Natural killer cell (primary cell): ENCODE results near the gene PHKB. TPM values are rescaled to one million over a fixed set of nuclear protein-coding genes. Genes with fewer than 3 reads are reported as not detected.

ENCODE experiments used
- ATAC-seq, 3 donors: fragments of 150-1000 bp in 2 of 3; fragments of 200-7000 bp in 1 of 3; cut with Tn5 transposase; 1 replicate in 1 of 3; 2 replicates in 2 of 3; pipeline ENCODE4 v1.10.0; 2021; ENCODE audit warnings: mild to moderate bottlenecking in 2 of 3, moderate library complexity in 2 of 3
- DNase-seq, 2 donors: peaks; one replicate each; pipeline versions ENCODE4 v3.0.0 to v3.0.0-alpha.2; 2013 to 2021; ENCODE audit warnings: mixed read lengths in 1 of 2
- H3K27ac ChIP-seq: one replicate; pipeline ENCODE4 v1.5.1; 2013; ENCODE audit warnings: mild to moderate bottlenecking, low read length
- H3K27me3 ChIP-seq: one replicate; pipeline ENCODE4 v1.6.1; 2013; ENCODE audit warnings: low read length; ENCODE audit not compliant: control insufficient read depth, insufficient read depth
- H3K36me3 ChIP-seq: one replicate; pipeline ENCODE4 v1.6.1; 2013; ENCODE audit warnings: low read length; ENCODE audit not compliant: control insufficient read depth, insufficient read depth
- H3K4me1 ChIP-seq: one replicate; pipeline ENCODE4 v1.6.1; 2013; ENCODE audit warnings: low read length; ENCODE audit not compliant: control insufficient read depth, insufficient read depth
- H3K4me3 ChIP-seq: one replicate; pipeline ENCODE4 v1.5.1; 2013; ENCODE audit warnings: low read length
- H3K9me3 ChIP-seq: one replicate; pipeline ENCODE4 v1.6.1; 2013; ENCODE audit warnings: low read length; ENCODE audit not compliant: control insufficient read depth, insufficient read depth
- H3K27ac Mint-ChIP-seq, 2 donors: one replicate each; pipeline ENCODE4 v1.8.0; 2022; ENCODE audit warnings: mild to moderate bottlenecking in 2 of 2, mixed read lengths in 2 of 2, moderate library complexity in 1 of 2
- H3K27me3 Mint-ChIP-seq, 2 donors: one replicate each; pipeline ENCODE4 v1.8.0; 2022; ENCODE audit warnings: low read depth in 2 of 2, mixed read lengths in 2 of 2
- H3K36me3 Mint-ChIP-seq: one replicate; pipeline ENCODE4 v1.8.0; 2022; ENCODE audit warnings: mixed read lengths
- H3K4me1 Mint-ChIP-seq, 2 donors: one replicate each; pipeline ENCODE4 v1.8.0; 2022; ENCODE audit warnings: mixed read lengths in 2 of 2
- H3K4me3 Mint-ChIP-seq: one replicate; pipeline ENCODE4 v1.8.0; 2022; ENCODE audit warnings: mild to moderate bottlenecking, moderate library complexity, mixed read lengths
- H3K9me3 Mint-ChIP-seq, 2 donors: one replicate each; pipeline ENCODE4 v1.8.0; 2022; ENCODE audit warnings: mixed read lengths in 2 of 2
- WGBS: methylation state at CpG from one replicate; pipeline ENCODE4 v1.1.7; 2013; ENCODE audit warnings: missing lambda C conversion rate; ENCODE audit not compliant: insufficient coverage; 5-methylcytosine and 5-hydroxymethylcytosine counted together
- intact Hi-C: fragments of 100-400 bp; cut with micrococcal nuclease; formaldehyde crosslinking; loops from one replicate; pipeline ENCODE4 v1.14.2; 2022
- total RNA-seq, 4 donors: library from RNA; stranded (reverse); fragments of 120-200 nt in 1 of 4; gene quantifications; one replicate each; pipeline versions ENCODE4 v1.2.3 to v1.2.4, GENCODE V29; 2013 to 2022
- TF ChIP-seq, protein P1 (sequence below): fragments of 200-600 bp; IDR thresholded peaks from one replicate; pipeline ENCODE4 v1.8.0; 2022; ENCODE audit warnings: antibody characterized with exemption

The PHKB gene
- total RNA-seq, 3 donors from 2014 or later (not counting 1 experiment from before 2014, with no cell fraction given) = 54.4 to 64.0 (median 58.5) TPM

DNA sequence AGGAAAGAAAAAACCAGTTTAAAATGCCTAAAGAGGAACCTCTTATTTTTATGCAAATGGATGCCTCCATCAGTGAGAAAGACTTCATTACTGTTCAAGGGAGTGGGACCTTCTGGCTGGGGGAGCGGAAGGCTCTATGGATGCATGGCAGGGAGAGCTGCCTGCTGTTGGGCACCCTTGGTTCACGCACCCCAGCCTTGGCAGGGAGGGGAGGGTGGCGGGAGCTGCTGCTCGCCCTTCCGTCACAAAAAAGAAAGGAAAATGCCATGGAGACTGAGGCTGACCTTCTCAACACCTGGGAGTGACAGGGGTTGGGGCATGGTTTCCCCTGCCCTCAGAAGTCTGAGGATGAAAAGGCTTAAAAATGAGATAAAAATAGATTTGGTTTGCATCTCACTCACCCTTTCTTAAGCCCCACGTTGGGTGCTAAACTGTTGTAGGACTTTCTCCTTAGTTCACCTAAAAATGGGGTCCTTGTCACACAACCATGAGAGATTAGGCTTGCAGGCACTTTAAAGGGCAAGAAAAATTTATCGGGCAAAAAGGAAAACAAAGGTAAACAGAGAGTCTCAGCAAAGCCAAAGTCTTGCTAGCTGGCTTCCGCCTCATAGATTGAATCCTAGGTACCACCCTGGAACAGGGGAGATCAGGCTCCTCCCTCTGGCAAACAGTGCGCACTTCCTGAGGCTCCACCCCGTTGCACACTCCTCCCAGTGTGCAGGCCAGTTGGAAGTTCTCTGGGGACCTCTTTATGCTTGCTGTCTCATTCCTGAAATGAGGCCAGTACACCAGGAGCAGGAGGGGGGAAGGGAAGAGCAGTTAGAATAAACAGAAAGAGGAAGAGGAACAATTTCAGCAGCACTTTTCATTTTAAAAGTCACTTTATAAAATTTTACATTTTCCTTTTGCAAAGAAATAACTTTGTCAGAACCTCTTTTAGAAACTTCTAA is 31.6 kb downstream of the PHKB start:
- peaks cover 24% of the 10 kb centered on the region for H3K9me3 ChIP-seq
- H3K36me3 ChIP-seq = peaks cover 1% of the 10 kb centered on the region
- ATAC-seq (no peak), DNase-seq (peak in 1 of 2 donors; percentile 30)
- peak overlapping the region; percentile 16 for H3K4me3 ChIP-seq
- H3K27me3 Mint-ChIP-seq = no peaks in the 10 kb centered on the region
- H3K9me3 Mint-ChIP-seq = peaks cover 0 to 5% of the 10 kb centered on the region in 2 donors
- H3K27ac Mint-ChIP-seq = no peak overlapping the region
- 79% methylated on average over 10 of the region's 10 CpGs for WGBS
- peaks cover 13 to 19% of the 10 kb centered on the region in 2 donors for H3K4me1 Mint-ChIP-seq
- H3K27ac ChIP-seq = peak overlapping the region; percentile 71
- no peak overlapping the region for H3K4me3 Mint-ChIP-seq
- TF ChIP-seq, protein P1, sequence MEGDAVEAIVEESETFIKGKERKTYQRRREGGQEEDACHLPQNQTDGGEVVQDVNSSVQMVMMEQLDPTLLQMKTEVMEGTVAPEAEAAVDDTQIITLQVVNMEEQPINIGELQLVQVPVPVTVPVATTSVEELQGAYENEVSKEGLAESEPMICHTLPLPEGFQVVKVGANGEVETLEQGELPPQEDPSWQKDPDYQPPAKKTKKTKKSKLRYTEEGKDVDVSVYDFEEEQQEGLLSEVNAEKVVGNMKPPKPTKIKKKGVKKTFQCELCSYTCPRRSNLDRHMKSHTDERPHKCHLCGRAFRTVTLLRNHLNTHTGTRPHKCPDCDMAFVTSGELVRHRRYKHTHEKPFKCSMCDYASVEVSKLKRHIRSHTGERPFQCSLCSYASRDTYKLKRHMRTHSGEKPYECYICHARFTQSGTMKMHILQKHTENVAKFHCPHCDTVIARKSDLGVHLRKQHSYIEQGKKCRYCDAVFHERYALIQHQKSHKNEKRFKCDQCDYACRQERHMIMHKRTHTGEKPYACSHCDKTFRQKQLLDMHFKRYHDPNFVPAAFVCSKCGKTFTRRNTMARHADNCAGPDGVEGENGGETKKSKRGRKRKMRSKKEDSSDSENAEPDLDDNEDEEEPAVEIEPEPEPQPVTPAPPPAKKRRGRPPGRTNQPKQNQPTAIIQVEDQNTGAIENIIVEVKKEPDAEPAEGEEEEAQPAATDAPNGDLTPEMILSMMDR = no peak
- H3K36me3 Mint-ChIP-seq = peaks cover 38% of the 10 kb centered on the region
- peaks cover 6% of the 10 kb centered on the region for H3K4me1 ChIP-seq
- no peaks in the 10 kb centered on the region for H3K27me3 ChIP-seq
- intact Hi-C loops = no loop called here

DNA sequence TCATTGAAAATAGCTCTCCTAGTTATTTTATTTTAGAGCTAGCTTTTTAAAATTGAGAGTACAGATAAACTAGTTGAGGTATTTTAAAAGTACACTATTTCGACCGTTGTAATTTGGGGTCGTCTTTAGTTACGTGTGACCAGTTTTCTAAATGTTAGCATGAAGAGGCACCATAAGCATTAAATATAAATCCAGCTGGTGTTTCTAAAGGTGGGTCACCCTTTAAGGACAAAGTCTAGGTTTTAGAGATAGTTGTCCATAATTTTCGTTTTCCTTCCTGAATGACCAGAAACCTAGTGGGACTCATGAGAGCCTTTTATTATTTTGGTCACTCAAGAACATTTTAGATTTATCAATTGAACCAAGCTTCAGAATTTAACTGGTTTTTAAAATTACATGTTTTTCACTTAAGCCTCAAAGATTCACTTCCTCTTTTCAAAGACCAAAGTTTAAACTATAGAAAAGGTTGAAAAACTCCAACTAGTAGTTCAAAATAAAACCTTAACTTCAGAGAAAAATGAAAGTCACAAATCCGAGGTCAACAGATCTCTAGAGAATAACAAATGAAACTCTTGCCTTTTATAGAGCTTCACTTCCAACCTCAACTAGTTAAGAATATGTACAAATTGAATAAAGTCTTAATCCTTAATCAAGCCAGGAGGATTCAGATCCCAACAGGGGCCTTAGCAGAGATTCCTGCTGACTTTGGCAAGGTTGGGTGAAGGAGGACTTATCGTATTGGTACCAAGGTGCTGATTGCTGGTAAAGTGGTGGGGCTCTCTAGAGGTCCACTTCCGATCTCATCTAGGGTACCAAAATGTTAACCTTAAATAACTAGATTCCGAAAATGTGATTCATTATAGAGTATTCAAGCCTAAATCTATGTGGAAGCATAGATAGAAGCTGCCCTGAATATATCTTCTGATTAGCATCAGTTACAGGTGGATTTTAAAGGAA is 32.5 kb downstream of the PHKB start:
- H3K27ac ChIP-seq = peak overlapping the region; percentile 71
- peak overlapping the region; percentile 16 for H3K4me3 ChIP-seq

DNA sequence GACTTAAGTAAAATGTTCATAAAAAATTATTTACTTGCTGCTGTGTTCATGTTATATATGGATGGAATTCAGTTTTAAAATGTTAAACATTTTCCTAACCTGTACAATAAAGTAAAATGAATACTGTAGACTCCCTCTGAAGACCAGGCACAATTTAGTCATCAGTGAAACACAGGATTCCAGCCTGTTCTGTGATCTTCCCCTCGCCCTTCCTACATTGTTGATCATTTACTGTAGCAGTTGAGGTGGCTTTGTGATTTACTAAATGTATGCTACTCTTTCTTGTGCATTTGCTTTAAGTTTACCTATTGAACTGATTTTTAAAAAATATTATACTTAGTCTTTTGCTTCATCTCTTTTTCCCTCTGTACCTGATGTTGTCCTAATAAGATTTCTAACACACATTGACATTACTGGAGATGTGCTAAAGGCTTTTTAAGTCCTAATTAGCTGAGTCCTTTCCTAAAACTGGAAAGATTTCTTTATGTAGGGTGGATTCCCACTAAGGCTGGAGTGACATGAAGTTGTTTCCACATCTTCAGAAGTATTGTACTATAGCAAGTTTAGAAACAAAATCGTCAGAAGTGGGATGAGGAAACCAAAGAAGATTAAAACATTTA is 38.1 kb downstream of the PHKB start:
- DNase-seq (no peak), ATAC-seq (no peak)
- TF ChIP-seq, protein P1 = no peak
- H3K36me3 Mint-ChIP-seq = peaks cover 9% of the 10 kb centered on the region
- intact Hi-C loops = no loop called here
- 97% methylated on average over 2 of the region's 2 CpGs for WGBS
- Histone ChIP-seq H3K27me3 (no peaks in the 10 kb centered on the region), H3K36me3 (peaks cover 52% of the 10 kb centered on the region), H3K4me1 (no peaks in the 10 kb centered on the region), H3K4me3 (no peak overlapping the region), H3K9me3 (no peaks in the 10 kb centered on the region), H3K27ac (no peak overlapping the region)
- no peaks in the 10 kb centered on the region for H3K9me3 Mint-ChIP-seq
- H3K4me1 Mint-ChIP-seq = peaks cover 13% of the 10 kb centered on the region in 2 donors
- no peak overlapping the region for H3K27ac Mint-ChIP-seq
- no peaks in the 10 kb centered on the region for H3K27me3 Mint-ChIP-seq
- no peak overlapping the region for H3K4me3 Mint-ChIP-seq

More for the DNA sequence above, 32.5 kb downstream of the PHKB start:
- Mint-ChIP-seq H3K4me1 (peaks cover 13 to 19% of the 10 kb centered on the region in 2 donors), H3K9me3 (peaks cover 0 to under 1% of the 10 kb centered on the region in 2 donors), H3K27ac (no peak overlapping the region), H3K36me3 (peaks cover 29% of the 10 kb centered on the region), H3K4me3 (no peak overlapping the region), H3K27me3 (no peaks in the 10 kb centered on the region)
- DNase-seq = no peak
- H3K27me3 ChIP-seq = no peaks in the 10 kb centered on the region
- no peak for ATAC-seq
- peaks cover 24% of the 10 kb centered on the region for H3K9me3 ChIP-seq
- intact Hi-C loops = no loop called here
- peaks cover 6% of the 10 kb centered on the region for H3K4me1 ChIP-seq
- peaks cover 6% of the 10 kb centered on the region for H3K36me3 ChIP-seq
- WGBS = 85% methylated on average over 8 of the region's 9 CpGs
- TF ChIP-seq, protein P1 = no peak
